Ovary (tissue), 9 donors: ENCODE data around the gene ABCA2. TPM values are rescaled to one million over a fixed set of nuclear protein-coding genes. Genes with fewer than 3 reads are reported as not detected.

ENCODE experiments used
- DNase-seq, 5 donors: peaks; one replicate each; pipeline ENCODE4 v3.0.0-alpha.2; 2019 to 2020
- H3K27ac ChIP-seq, 2 donors: fragments of 200-600 bp; one replicate each; pipeline versions ENCODE4 v1.5.1 to v1.8.0; 2019 to 2022
- H3K27me3 ChIP-seq: fragments of 200-600 bp; one replicate; pipeline ENCODE4 v1.8.0; 2022
- H3K36me3 ChIP-seq: fragments of 200-600 bp; sonication (generic); one replicate; pipeline ENCODE4 v1.5.1; 2019
- H3K4me1 ChIP-seq: one replicate; pipeline ENCODE4 v1.8.1; 2013; ENCODE audit warnings: mild to moderate bottlenecking, moderate library complexity; ENCODE audit not compliant: insufficient read depth
- H3K4me3 ChIP-seq: fragments of 200-600 bp; sonication (generic); one replicate; pipeline ENCODE4 v1.5.1; 2017
- H3K9me3 ChIP-seq, 2 donors: fragments of 200-600 bp in 1 of 2; sonication (generic) in 1 of 2; one replicate each; pipeline versions ENCODE4 v1.5.1 to v1.8.1; 2013 to 2019; ENCODE audit warnings: mild to moderate bottlenecking in 1 of 2, moderate library complexity in 1 of 2
- CTCF ChIP-seq, 3 donors: fragments of 450-650 bp in 2 of 3; fragments of 200-600 bp in 1 of 3; IDR thresholded peaks; one replicate each; pipeline versions ENCODE4 v1.5.1 to v1.8.0; 2016 to 2022; ENCODE audit warnings: antibody characterized with exemption in 3 of 3, mild to moderate bottlenecking in 1 of 3
- EP300 ChIP-seq: sonication (generic); formaldehyde crosslinking; IDR thresholded peaks from one replicate; pipeline ENCODE4 v1.6.1; 2017; ENCODE audit warnings: antibody characterized with exemption
- POLR2A ChIP-seq: fragments of 450-650 bp; IDR thresholded peaks from one replicate; pipeline ENCODE4 v1.6.1; 2017; ENCODE audit warnings: antibody characterized with exemption, mild to moderate bottlenecking, moderate library complexity
- WGBS, 3 donors: extraction: QIAGEN DNeasy Blood & Tissue Kit in 1 of 3; methylation state at CpG; one replicate each; pipeline versions ENCODE4 v1.1.5 to v1.1.7; 2013 to 2017; 5-methylcytosine and 5-hydroxymethylcytosine counted together
- intact Hi-C, 4 donors: fragments of 100-400 bp; cut with DNase I; formaldehyde crosslinking; loops; one replicate each; pipeline versions ENCODE4 v1.11.0 to v1.15.1; 2022 to 2023
- polyA plus RNA-seq, 2 donors: library from polyadenylated mRNA; stranded (reverse); fragments of 200-250 nt in 1 of 2; fragments of 350-450 nt in 1 of 2; fragmentation: Illumina TruSeq in 1 of 2; extraction: RNeasy Lipid Tissue Mini Kit (QIAGEN cat#74804) in 1 of 2; gene quantifications; one replicate each; pipeline ENCODE4 v1.2.3, GENCODE V29; 2013 to 2014
- total RNA-seq, 7 donors: library from RNA; depleted of rRNA in 2 of 7; stranded (reverse); fragments of >200 nt in 2 of 7; fragmentation: NEBNext Ultra II Directional in 3 of 7; extraction: Animal tissue kit (Norgen Biotek cat#: 25700) in 3 of 7; gene quantifications; one replicate each; pipeline versions ENCODE4 v1.1.0 to v1.2.4, GENCODE V29; 2016 to 2023
- donor health status: DM: no; HTN: no; CAD: no; lungs with moderate emphysema.
- donor health status: DM: no; HTN: no; CAD: no.
- donor health status: Bipolar disorder and iron deficiency.
- donor health status: DM: yes; HTN: yes; CAD: no.
- donor health status: DM: no; HTN: no; CAD: no.
- donor health status: DM: yes; HTN: yes; CAD: no.

Gene ABCA2
- total and polyA plus RNA-seq, 9 donors = 2.0 to 26.9 (median 12.3) TPM

- 54 to 64% (median 55%) methylated on average over 24 to 30 of the region's 30 CpGs for WGBS, 3 donors
- H3K27ac ChIP-seq = no peak overlapping the region
- no peaks in the 10 kb centered on the region for H3K9me3 ChIP-seq
- no peak for TF ChIP-seq CTCF (IDR thresholded peaks at IDR 0.05)
- no peak for TF ChIP-seq EP300
- TF ChIP-seq POLR2A = no peak
- no peaks in the 10 kb centered on the region for H3K27me3 ChIP-seq
- no peaks in the 10 kb centered on the region for H3K36me3 ChIP-seq
- no peak overlapping the region for H3K4me3 ChIP-seq
- intact Hi-C loops = no loop called here
- DNase-seq = peak in 2 of 5 donors; percentile 52 to 68
- H3K4me1 ChIP-seq = no peaks in the 10 kb centered on the region
Measured at GRCh38 chr9:137021979-137022661, 5.9 kb downstream of the ABCA2 start.

GRCh38 chr9:137021568-137021978 lies 6.5 kb downstream of the ABCA2 start:
- DNase-seq = no peak
- Histone ChIP-seq H3K9me3 (no peaks in the 10 kb centered on the region), H3K4me3 (no peak overlapping the region), H3K27ac (no peak overlapping the region), H3K4me1 (no peaks in the 10 kb centered on the region), H3K36me3 (no peaks in the 10 kb centered on the region), H3K27me3 (no peaks in the 10 kb centered on the region)
- 74 to 86% (median 81%) methylated on average over 3 to 6 of the region's 6 CpGs for WGBS, 3 donors
- no peak for TF ChIP-seq EP300
- no peak for TF ChIP-seq POLR2A
- no peak for TF ChIP-seq CTCF (IDR thresholded peaks at IDR 0.05)
- intact Hi-C loops = no loop called here

GRCh38 chr9:137020771-137021567 lies 7.1 kb downstream of the ABCA2 start:
- DNase-seq = no peak
- no peak for TF ChIP-seq POLR2A
- TF ChIP-seq EP300 = no peak
- TF ChIP-seq CTCF (IDR thresholded peaks at IDR 0.05) = no peak
- H3K36me3 ChIP-seq = no peaks in the 10 kb centered on the region
- H3K27ac ChIP-seq = no peak overlapping the region
- WGBS, 3 donors = 92 to 94% (median 94%) methylated on average over 31 to 32 of the region's 32 CpGs
- no peak overlapping the region for H3K4me3 ChIP-seq
- no peaks in the 10 kb centered on the region for H3K9me3 ChIP-seq
- H3K4me1 ChIP-seq = no peaks in the 10 kb centered on the region
- intact Hi-C loops = no loop called here
- no peaks in the 10 kb centered on the region for H3K27me3 ChIP-seq

GRCh38 chr9:137019891-137020683 lies 8.0 kb downstream of the ABCA2 start:
- no peaks in the 10 kb centered on the region for H3K9me3 ChIP-seq
- H3K27me3 ChIP-seq = no peaks in the 10 kb centered on the region
- no peak for DNase-seq
- WGBS, 3 donors = 89 to 93% (median 91%) methylated on average over 34 of the region's 34 CpGs
- no peaks in the 10 kb centered on the region for H3K36me3 ChIP-seq
- no peak overlapping the region for H3K4me3 ChIP-seq
- intact Hi-C loops = no loop called here
- no peak for TF ChIP-seq POLR2A
- TF ChIP-seq CTCF (IDR thresholded peaks at IDR 0.05) = no peak
- TF ChIP-seq EP300 = no peak
- no peak overlapping the region for H3K27ac ChIP-seq
- no peaks in the 10 kb centered on the region for H3K4me1 ChIP-seq
